Activated T-cell treated with anti-CD3 and anti-CD28 coated beads for 48 hours (primary cell): ENCODE data around the gene TERC.

Experiments used
- DNase-seq: peaks from one replicate; pipeline ENCODE4 v3.0.0-alpha.2; 2020; ENCODE audit warnings: low read depth

TERC gene

DNA sequence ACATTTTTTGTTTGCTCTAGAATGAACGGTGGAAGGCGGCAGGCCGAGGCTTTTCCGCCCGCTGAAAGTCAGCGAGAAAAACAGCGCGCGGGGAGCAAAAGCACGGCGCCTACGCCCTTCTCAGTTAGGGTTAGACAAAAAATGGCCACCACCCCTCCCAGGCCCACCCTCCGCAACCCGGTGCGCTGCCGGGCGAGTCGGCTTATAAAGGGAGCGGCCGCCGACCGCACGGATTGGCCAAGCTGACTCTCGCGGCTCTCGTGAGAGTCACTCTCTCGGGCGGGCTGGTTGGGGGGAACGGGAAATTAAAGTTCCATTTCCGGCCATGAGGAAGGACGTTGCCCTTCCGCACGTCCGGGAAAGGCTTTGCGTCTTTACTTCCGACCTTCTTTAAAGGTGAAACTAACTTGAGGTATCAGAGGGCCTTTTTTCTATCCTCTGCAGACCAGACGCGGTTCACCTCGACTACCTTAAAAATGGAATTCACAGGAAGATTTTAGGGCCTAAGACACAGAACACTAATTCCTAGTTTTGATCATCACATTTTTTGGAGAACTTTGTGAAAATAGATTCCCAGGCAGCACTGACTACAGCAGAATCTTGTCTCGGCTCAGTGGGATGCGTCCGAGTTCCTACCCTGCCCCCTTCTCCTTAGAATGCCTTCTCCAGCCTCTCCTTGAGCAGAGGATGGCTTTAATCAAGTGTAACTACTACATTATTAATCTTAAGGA is at the start of gene TERC:
TERC (minus strand) TSS at position 179 of the 731 bp plus-strand sequence.
- DNase-seq: peak; percentile 90

GRCh38 chr3:169813757-169814517 is 49.1 kb upstream of the TERC start:
- peak; percentile 68 for DNase-seq

GRCh38 chr3:169813278-169813677 is 48.4 kb upstream of the TERC start:
- no peak for DNase-seq

- peak; percentile 68 for DNase-seq
Measured at GRCh38 chr3:169812332-169813235, 47.7 kb upstream of the TERC start, which contains the start of the genes LRRC34 and LRRIQ4. Gene LRRC34 (minus strand): TSS chr3:169812904. CDS start chr3:169812548, 356 bp downstream. Gene LRRIQ4 (plus strand): TSS chr3:169812870. CDS start chr3:169821922, 9,052 bp downstream.

DNA sequence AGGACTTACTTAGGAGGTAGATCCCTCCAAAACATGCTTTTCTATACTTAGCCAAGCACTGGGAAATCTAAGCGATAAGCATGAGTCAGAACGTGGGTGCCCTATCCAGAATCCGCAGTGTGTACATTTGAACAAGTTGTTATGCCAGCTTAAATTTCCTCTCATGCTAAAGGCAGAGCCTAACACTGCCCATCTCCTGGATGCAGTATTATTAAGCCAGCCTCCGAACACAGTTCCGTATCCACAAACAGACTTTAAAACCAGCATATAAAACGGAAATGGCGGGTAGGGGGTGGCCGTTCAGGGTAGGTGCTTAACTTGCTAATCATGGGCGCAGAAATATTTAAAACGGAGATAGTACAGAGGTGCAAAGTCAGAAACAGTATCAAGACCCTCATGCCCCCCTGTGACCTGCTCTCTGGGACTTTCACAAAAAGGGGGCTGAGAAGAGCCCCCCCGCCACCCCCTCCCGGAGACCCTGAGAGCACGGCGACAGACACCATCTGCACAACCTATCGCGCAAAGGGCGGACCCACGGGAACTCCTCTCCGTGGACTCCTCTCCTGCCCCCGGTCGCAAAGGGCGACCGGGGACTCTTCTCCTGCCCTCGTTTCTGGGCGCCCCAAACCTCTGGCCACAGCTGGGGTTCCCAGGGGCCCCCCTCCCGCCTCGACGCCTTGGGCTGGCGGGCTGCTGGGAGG is 46.9 kb upstream of the TERC start:
- no peak for DNase-seq

- DNase-seq: no peak
Measured at GRCh38 chr3:169809230-169809795, 44.5 kb upstream of the TERC start.

- no peak for DNase-seq
Measured at GRCh38 chr3:169804681-169805080, 39.8 kb upstream of the TERC start.

DNA sequence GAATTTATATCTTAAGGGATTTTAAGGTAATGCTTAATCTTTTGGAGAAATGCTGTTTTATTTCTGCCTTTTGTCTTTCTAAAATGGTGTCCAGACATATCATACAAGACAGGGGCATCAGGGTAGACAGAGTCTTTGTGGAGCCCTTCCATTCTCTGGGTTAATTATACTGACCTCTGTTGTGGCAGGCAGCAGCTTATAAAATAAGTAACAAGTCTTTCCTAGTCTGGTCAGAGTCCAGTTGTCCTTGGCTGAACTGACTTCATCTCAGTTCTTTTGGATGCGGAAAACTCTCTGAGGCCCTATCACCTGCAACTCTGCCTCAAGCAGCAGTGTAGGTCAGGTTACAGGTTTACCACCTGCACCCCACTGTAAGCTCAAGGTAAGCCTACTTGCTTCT is 27.5 kb upstream of the TERC start:
- no peak for DNase-seq

DNA sequence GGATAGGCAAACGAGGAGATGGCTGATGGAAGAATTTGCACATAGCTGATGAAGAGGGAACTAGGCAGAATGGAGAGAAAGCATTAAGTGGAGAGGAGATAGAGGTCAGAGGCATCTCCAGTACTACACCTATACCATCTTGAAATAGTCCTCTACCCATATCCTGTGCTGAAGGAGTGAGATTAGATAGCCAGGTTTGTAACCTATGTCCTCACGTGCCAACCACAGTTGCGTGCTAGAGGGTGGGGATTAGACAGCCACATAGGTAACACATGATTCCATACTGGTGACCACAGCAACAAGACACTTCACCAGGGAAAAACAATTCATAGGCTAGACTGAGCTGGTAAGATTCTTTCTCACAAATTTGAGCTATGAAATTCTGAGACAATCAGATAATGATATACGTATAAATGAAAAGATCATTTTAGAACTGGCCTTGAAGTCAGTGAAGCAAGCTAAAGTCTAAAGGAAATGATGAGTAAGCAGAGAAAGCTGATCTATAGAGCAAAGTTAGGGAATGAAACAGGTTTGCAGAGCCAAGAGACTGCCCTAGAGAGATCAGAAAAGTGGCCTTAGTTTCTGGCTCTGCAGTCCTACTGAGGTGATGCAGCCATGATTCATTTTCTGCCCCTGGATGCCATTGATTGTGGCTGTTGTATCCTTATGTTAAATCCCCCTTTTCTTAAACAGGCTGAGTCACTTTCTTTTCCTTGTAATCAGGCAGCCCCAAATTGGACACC is 26.0 kb upstream of the TERC start:
- no peak for DNase-seq

DNA sequence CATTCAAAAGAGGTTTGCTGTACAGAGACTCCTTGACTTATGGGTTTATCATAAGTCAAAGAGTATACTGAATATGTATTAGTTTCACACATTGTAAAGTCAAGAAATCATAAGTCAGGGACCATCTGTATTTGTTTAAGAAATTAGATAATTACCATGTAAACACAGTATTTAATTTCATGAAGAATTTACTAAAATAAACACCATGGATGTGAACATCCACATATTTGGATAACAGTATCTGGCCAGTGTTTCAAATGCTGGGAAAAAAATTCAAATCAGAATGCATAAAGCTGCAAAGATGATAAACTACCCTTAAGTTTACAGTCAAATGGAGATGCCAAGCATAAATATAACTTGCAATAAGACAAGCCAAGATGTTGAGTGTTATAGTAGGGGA is 25.4 kb upstream of the TERC start:
- DNase-seq: no peak

DNA sequence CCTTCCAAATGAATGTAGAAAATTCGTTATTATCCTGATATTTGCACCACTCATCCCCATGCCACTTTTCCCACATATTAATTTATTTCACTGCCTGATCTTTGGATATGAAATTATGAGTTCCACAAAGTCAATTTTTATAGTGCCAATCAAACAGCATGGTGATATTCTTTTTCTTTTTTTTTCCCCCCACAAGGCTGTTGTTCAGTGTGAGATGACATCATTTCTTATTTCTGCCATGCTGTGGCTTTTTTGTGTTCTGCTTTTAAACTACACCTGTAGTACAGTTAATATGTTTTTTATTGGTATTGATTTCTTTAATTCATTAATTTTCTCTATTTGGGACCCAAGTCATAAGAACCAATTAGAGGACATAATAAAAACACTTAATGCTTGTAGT is 22.9 kb upstream of the TERC start:
- no peak for DNase-seq

- no peak for DNase-seq
Measured at GRCh38 chr3:169787120-169787519, 22.3 kb upstream of the TERC start.

DNA sequence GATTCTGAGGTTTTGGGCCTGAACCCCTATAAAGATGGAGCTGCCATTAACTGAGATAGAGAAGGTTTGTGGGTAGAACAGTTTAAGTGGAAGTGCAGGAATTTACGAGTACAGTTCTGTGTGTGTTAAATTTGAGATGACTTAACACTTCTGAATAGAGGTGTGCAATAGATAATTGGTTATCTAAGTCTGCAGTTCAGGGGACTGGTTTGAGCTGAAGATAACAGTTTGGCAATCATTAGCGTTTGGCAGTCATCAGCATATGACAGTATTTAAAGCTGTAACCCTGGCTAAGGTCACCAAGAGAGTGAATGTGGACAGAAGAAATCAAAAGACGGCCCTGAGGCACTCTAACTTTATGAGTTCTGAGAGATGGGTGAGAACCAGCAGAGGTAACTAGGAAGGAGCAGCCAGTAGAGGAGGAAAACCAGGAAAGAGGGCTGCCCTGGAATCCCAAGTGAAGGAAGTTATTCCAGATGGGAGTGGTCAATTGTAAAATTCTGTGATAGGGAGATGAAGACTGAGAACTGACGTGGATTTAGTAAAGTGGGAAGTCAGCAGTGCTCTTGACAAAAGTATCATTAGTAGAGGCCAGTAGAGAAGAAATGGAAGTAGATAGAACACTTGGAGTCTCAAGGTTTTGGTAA is 16.5 kb upstream of the TERC start:
- no peak for DNase-seq

GRCh38 chr3:169780742-169781141 is 15.9 kb upstream of the TERC start:
- DNase-seq: no peak

DNA sequence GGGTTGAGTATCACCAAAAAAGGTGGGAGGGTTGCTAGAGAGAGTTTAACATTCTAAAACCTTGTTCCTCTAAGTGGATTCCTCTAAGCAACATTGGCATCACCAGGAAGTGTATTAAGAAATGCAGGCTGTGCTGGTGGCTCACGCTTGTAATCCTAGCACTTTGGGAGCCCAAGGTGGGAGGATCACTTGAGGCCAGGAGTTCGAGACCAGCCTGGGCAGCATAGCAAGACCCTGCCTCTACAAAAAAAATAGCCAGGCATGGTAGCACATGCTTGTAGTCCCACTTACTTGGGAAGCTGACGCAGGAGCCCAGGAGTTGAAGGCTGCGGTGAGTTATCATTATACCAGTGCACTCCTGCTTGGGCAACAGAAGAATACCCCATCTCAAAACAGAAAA is 13.0 kb upstream of the TERC start:
- no peak for DNase-seq

DNA sequence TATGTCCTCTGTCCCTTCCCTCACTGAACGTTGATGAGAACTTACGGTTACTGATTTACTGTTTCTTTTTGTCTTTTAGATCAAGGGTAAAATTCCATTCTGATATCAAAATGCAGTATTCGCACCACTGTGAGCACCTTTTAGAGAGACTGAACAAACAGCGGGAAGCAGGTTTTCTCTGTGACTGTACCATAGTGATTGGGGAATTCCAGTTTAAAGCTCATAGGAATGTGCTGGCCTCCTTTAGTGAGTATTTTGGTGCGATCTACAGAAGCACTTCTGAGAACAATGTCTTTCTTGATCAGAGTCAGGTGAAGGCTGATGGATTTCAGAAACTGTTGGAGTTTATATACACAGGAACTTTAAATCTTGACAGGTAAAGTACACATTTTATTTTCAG is 9.3 kb upstream of the TERC start:
- no peak for DNase-seq

DNA sequence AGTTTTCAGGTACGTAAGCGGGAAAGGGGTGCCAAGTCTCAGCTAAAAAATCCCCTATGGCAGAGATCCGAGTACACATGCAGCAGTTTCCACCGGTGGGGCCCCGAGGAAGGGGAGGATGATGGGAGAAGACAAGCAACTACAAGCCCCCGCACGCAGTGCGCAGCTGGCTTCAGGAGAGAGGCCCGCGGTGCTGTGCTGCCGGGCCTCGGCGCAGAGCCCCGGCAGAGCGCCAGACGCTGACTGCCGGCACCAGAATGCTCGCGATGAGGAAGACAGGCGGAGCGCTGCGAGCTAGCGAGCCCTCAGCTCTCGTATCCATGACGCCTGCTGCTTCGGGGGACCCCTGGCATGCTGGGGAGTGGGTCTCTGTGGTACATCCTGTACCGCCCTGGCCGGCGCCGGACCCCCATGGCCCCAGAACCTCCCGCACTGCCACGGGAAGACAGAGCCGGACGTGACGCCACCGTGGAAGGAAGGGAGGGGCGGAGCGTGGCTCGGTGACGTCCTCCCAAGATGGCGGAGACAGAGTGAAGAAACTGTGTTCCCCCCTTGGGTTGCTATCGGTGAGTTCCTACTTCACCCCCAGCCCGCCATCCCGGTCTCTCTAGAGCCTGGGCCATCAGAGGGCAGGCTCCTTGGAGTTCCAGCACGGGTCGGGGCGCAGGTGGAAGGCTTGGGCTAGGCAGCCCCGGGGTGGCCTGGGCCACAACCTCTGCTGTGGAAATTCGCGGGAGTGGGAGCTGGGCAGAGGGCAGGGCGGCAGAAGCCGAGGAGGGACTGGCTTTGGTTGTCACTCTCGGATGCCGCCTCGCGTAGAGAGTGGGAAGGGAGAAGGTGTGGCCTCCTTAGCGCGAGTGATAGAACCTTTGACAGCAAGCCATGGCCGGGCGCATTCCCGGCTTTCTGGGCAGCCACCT is 8.3 kb upstream of the TERC start, which contains the start of gene MYNN:
MYNN (plus strand) TSS at position 500 of the 920 bp plus-strand sequence. CDS start 900 bp downstream, outside the sequence.
- peak; percentile 87 for DNase-seq

- DNase-seq: no peak
Measured at GRCh38 chr3:169772305-169772896, 7.5 kb upstream of the TERC start.
